CD4-positive, alpha-beta T cell (primary cell): ENCODE measurements around the gene SCN4A. TPM values are rescaled to one million over a fixed set of nuclear protein-coding genes. Genes with fewer than 3 reads are reported as not detected.

Experiments
- ATAC-seq: fragments of 200-7000 bp; cut with Tn5 transposase; one replicate; pipeline ENCODE4 v1.10.0; 2022; ENCODE audit warnings: mild to moderate bottlenecking; ENCODE audit not compliant: poor library complexity
- CTCF ChIA-PET: fragments of 350-600 bp; sonication (Branson Sonifier 250); formaldehyde crosslinking; loops from one replicate; lab custom pipeline; 2021; ENCODE audit warnings: antibody characterized with exemption, inconsistent platforms; lab: Charles Lee
- POLR2A ChIA-PET: fragments of 350-600 bp; sonication (Branson Sonifier 250); formaldehyde crosslinking; loops from one replicate; lab custom pipeline; 2021; ENCODE audit warnings: antibody characterized with exemption, inconsistent platforms; lab: Charles Lee
- DNase-seq, 14 experiments: peaks; one replicate each; pipeline ENCODE4 v3.0.0-alpha.2; 2013 to 2020; ENCODE audit warnings: mixed read lengths in 2 of 14
- H3K27ac ChIP-seq, 2 donors: one replicate each; pipeline versions ENCODE4 v1.5.1 to v1.7.0; 2013; ENCODE audit warnings: low read length in 2 of 2, low read depth in 1 of 2, mild to moderate bottlenecking in 1 of 2
- H3K27me3 ChIP-seq, 2 experiments: 1 replicate in 1 of 2; 2 replicates in 1 of 2; pipeline versions ENCODE4 v1.6.1 to v1.7.0; 2013; ENCODE audit warnings: low read length in 2 of 2, control low read depth in 1 of 2, mild to moderate bottlenecking in 1 of 2, moderate library complexity in 1 of 2; ENCODE audit not compliant: insufficient read depth in 2 of 2, control insufficient read depth in 1 of 2
- H3K36me3 ChIP-seq: one replicate; pipeline ENCODE4 v1.6.1; 2013; ENCODE audit warnings: low read length, control low read depth; ENCODE audit not compliant: insufficient read depth
- H3K4me1 ChIP-seq: one replicate; pipeline ENCODE4 v1.6.1; 2013; ENCODE audit warnings: low read length, control low read depth; ENCODE audit not compliant: insufficient read depth
- H3K4me3 ChIP-seq: one replicate; pipeline ENCODE4 v1.5.1; 2013; ENCODE audit warnings: mild to moderate bottlenecking, low read length, moderate library complexity
- H3K9me3 ChIP-seq, 2 experiments: 1 replicate in 1 of 2; 2 replicates in 1 of 2; pipeline versions ENCODE4 v1.6.1 to v1.7.0; 2013; ENCODE audit warnings: low read length in 2 of 2, mild to moderate bottlenecking in 2 of 2, control low read depth in 1 of 2, moderate library complexity in 1 of 2; ENCODE audit not compliant: control insufficient read depth in 1 of 2, insufficient read depth in 1 of 2
- H3K27ac Mint-ChIP-seq: one replicate; pipeline ENCODE4 v1.8.0; 2020; ENCODE audit warnings: mixed read lengths
- H3K27me3 Mint-ChIP-seq: one replicate; pipeline ENCODE4 v1.8.0; 2021; ENCODE audit warnings: mixed read lengths
- H3K36me3 Mint-ChIP-seq: one replicate; pipeline ENCODE4 v1.8.0; 2021; ENCODE audit warnings: low read depth, mixed read lengths
- H3K4me1 Mint-ChIP-seq: one replicate; pipeline ENCODE4 v1.8.0; 2021; ENCODE audit warnings: low read depth, mixed read lengths
- H3K4me3 Mint-ChIP-seq: one replicate; pipeline ENCODE4 v1.8.0; 2020; ENCODE audit warnings: mild to moderate bottlenecking, mixed read lengths
- H3K9me3 Mint-ChIP-seq: one replicate; pipeline ENCODE4 v1.8.0; 2020; ENCODE audit warnings: mixed read lengths
- CTCF ChIP-seq: fragments of 200-600 bp; IDR thresholded peaks from one replicate; pipeline ENCODE4 v1.8.0; 2022; ENCODE audit warnings: antibody characterized with exemption, mild to moderate bottlenecking
- intact Hi-C, 2 experiments: fragments of 100-400 bp; cut with DNase I in 1 of 2; cut with micrococcal nuclease in 1 of 2; formaldehyde crosslinking; loops; one replicate each; pipeline versions ENCODE4 v1.15.1 to v1.9.0; 2023 to 2025; cut with DNase I, micrococcal nuclease
- total RNA-seq, 174 experiments: library from RNA in 2 of 174; stranded (reverse) in 2 of 174; gene quantifications; one replicate each; pipeline ENCODE4 v1.2.3 and lab custom pipeline; 2021 to 2026

Gene SCN4A
- total RNA-seq, 2 experiments from 2014 or later, result 0.03 TPM; not detected in 1

- ChIA-PET CTCF (interaction anchor here (1.1 to 3.5 kb wide), 13 partner anchors 10 to 128 kb away, joined by 3 to 93 read pairs (median 6); partner anchors contain the start of genes ERN1, GH1 and PRR29), POLR2A (interaction anchor here (0.7 to 8.0 kb wide), 14 partner anchors 8 to 321 kb away, joined by 3 to 156 read pairs (median 6); partner anchors contain the start of genes DDX42 and PRR29)
- peak overlapping the region; percentile 100 for H3K27ac Mint-ChIP-seq
- Histone ChIP-seq H3K27ac (peak overlapping the region; percentile 98 to 99), H3K4me1 (peaks cover 60% of the 10 kb centered on the region), H3K9me3 (no peaks in the 10 kb centered on the region), H3K36me3 (peaks cover 8% of the 10 kb centered on the region), H3K27me3 (no peaks in the 10 kb centered on the region), H3K4me3 (peak overlapping the region; percentile 97)
- peaks cover 81% of the 10 kb centered on the region for H3K4me1 Mint-ChIP-seq
- DNase-seq, result peak in 2 of 14 experiments; percentile 52 to 54
- H3K4me3 Mint-ChIP-seq, result peak overlapping the region; percentile 91
- no peak for ATAC-seq
- intact Hi-C loops, result loop anchor here in 1 of 2 experiments (2.0 kb wide), 1 partner anchor 19 kb away; the partner anchor contains the start of gene PRR29
- H3K36me3 Mint-ChIP-seq, result peaks cover 52% of the 10 kb centered on the region
- TF ChIP-seq CTCF, result peak; percentile 38
- no peaks in the 10 kb centered on the region for H3K9me3 Mint-ChIP-seq
- no peaks in the 10 kb centered on the region for H3K27me3 Mint-ChIP-seq
These were observed 44.8 kb upstream of the SCN4A start for GRCh38 chr17:64017381-64017980.

GRCh38 chr17:64016974-64017373 lies 44.3 kb upstream of the SCN4A start:
- Histone ChIP-seq H3K4me3 (peak overlapping the region; percentile 97), H3K9me3 (no peaks in the 10 kb centered on the region), H3K27me3 (no peaks in the 10 kb centered on the region), H3K27ac (peak overlapping the region; percentile 98 to 99), H3K4me1 (peaks cover 59% of the 10 kb centered on the region), H3K36me3 (peaks cover 13% of the 10 kb centered on the region)
- peaks cover 56% of the 10 kb centered on the region for H3K36me3 Mint-ChIP-seq
- POLR2A ChIA-PET, result interaction anchor here (0.7 to 8.0 kb wide), 13 partner anchors 9 to 321 kb away, joined by 3 to 156 read pairs (median 7); partner anchors contain the start of genes DDX42, LIMD2 and PRR29
- peak overlapping the region; percentile 100 for H3K27ac Mint-ChIP-seq
- no peak for ATAC-seq
- no peak for TF ChIP-seq CTCF
- CTCF ChIA-PET, result interaction anchor here (0.8 to 3.5 kb wide), 14 partner anchors 10 to 129 kb away, joined by 3 to 93 read pairs (median 6); partner anchors contain the start of genes ERN1, GH1 and PRR29
- no peaks in the 10 kb centered on the region for H3K27me3 Mint-ChIP-seq
- DNase-seq, result no peak
- H3K4me3 Mint-ChIP-seq, result peak overlapping the region; percentile 87
- H3K9me3 Mint-ChIP-seq, result no peaks in the 10 kb centered on the region
- intact Hi-C loops, result loop anchor here (1.0 to 2.0 kb wide), 2 partner anchors 8 to 18 kb away; partner anchors contain the start of gene PRR29 (in 1 of the 2)
- H3K4me1 Mint-ChIP-seq, result peaks cover 78% of the 10 kb centered on the region

DNA sequence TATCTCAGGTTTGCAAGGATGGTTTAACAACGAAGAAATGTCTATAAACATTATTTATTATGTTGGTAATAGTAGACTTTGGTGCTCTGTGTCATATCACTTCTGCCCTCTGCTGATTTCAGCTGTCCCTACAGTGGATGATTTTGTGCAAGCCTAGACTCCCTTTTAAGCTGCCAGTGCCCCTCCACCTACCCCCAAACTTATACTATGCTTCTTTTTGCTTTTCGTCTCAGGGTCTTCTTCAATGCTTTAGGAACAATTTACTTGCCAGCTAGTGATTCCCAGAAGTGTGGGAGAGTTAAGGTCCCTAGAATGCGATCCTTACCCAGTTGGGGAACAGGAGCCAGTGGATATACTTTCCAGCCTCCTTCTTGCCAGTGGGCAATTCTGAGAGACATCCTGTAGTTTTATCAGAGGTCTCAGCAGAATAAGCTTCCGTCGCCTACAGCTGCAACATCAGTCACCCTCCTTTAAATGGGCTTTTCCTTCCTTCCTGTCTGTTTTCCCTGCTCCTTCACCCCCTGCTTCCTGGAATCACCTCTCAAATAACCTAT lies 43.6 kb upstream of the SCN4A start:
- ATAC-seq (no peak), DNase-seq (peak in 3 of 14 experiments; percentile 47 to 59 (median 52))
- POLR2A ChIA-PET, result interaction anchor here (0.8 to 8.0 kb wide), 12 partner anchors 9 to 320 kb away, joined by 3 to 156 read pairs (median 8); partner anchors contain the start of genes LIMD2 and PRR29
- H3K36me3 Mint-ChIP-seq, result peaks cover 62% of the 10 kb centered on the region
- Histone ChIP-seq H3K4me1 (peaks cover 56% of the 10 kb centered on the region), H3K27me3 (no peaks in the 10 kb centered on the region), H3K4me3 (peak overlapping the region; percentile 97), H3K27ac (peak overlapping the region; percentile 98 to 99), H3K9me3 (no peaks in the 10 kb centered on the region), H3K36me3 (peaks cover 19% of the 10 kb centered on the region)
- intact Hi-C loops, result loop anchor here (1.0 to 2.0 kb wide), 2 partner anchors 9 to 18 kb away; partner anchors contain the start of gene PRR29 (in 1 of the 2)
- H3K4me3 Mint-ChIP-seq, result peak overlapping the region; percentile 87
- TF ChIP-seq CTCF, result no peak
- peak overlapping the region; percentile 100 for H3K27ac Mint-ChIP-seq
- H3K27me3 Mint-ChIP-seq, result no peaks in the 10 kb centered on the region
- H3K4me1 Mint-ChIP-seq, result peaks cover 82% of the 10 kb centered on the region
- no peaks in the 10 kb centered on the region for H3K9me3 Mint-ChIP-seq
- CTCF ChIA-PET, result interaction anchor here (0.8 to 3.5 kb wide), 14 partner anchors 10 to 130 kb away, joined by 3 to 93 read pairs (median 6); partner anchors contain the start of genes ERN1, GH1 and PRR29
